Measurements from ENCODE around the gene PTPN4.

DNA sequence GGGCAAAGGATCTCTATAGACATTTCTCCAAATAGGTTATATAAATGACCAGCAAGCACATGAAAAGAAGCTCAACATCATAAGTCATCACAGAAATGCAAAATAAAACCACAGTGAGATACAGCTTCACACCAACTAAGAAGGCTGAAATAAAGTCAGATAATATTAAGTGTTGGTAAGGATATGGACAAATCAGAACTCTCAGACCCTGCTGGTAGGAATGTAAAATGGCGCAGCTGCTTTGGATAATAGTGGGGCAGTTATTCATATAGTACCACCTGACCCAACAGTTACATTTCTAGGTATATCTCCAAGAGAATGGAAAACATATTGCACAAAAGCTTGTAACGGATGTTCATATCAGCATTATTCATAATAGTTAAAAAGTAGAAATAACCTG lies 267.2 kb downstream of the PTPN4 start:
- no peak for TF ChIP-seq CHD2 (IDR thresholded peaks at IDR 0.05; ENCODE audit: low read depth, low read length)
- no peak for TF ChIP-seq FOXA1 (IDR thresholded peaks at IDR 0.05; ENCODE audit: borderline replicate concordance)
- TF ChIP-seq HDAC6 (IDR thresholded peaks at IDR 0.05; ENCODE audit: low read depth, low read length) = no peak
- TF ChIP-seq JUN (IDR thresholded peaks at IDR 0.05; ENCODE audit: borderline replicate concordance, low read depth, low read length) = no peak
- TF ChIP-seq JUN (CRISPR knock-in tag; IDR thresholded peaks at IDR 0.05; ENCODE audit: borderline replicate concordance) = no peak
- no peak for TF ChIP-seq MYNN (IDR thresholded peaks at IDR 0.05)
- no peak for TF ChIP-seq MYNN (CRISPR knock-in tag; IDR thresholded peaks at IDR 0.05)
- TF ChIP-seq NCOA2 (IDR thresholded peaks at IDR 0.05; ENCODE audit: partially characterized antibody in 2 of 2) = no peak

Measured in K562 (cell line).